Astrocyte (in vitro differentiated cells and primary cell): ENCODE data around the gene IL20. TPM values are rescaled to one million over a fixed set of nuclear protein-coding genes. Genes with fewer than 3 reads are reported as not detected.

Experiments used
- DNase-seq: peaks from one replicate; pipeline ENCODE4 v3.0.0-alpha.2; 2010; ENCODE audit warnings: low read depth
- FAIRE-seq: peaks from 2 replicates; lab custom pipeline; 2011; peaks lifted over from hg19 to GRCh38; lab: Jason Lieb, UNC
- H2AFZ ChIP-seq: 2 replicates; pipeline ENCODE4 v1.6.0; 2012; ENCODE audit warnings: low read depth, low read length, inconsistent platforms
- H3K27ac ChIP-seq: 2 replicates; pipeline ENCODE4 v1.5.1; 2011; ENCODE audit warnings: low read depth, low read length, inconsistent platforms
- H3K27me3 ChIP-seq: 2 replicates; pipeline ENCODE4 v1.6.0; 2011; ENCODE audit warnings: low read length, inconsistent platforms; ENCODE audit not compliant: insufficient read depth
- H3K36me3 ChIP-seq: 2 replicates; pipeline ENCODE4 v1.5.1; 2011; ENCODE audit warnings: low read length, inconsistent platforms; ENCODE audit not compliant: insufficient read depth
- H3K4me1 ChIP-seq: 2 replicates; pipeline ENCODE4 v1.5.1; 2011; ENCODE audit warnings: low read length, inconsistent platforms; ENCODE audit not compliant: insufficient read depth
- H3K4me2 ChIP-seq: 2 replicates; pipeline ENCODE4 v1.6.0; 2012; ENCODE audit warnings: low read length, inconsistent platforms
- H3K4me3 ChIP-seq: 2 replicates; pipeline ENCODE4 v1.5.1; 2011; ENCODE audit warnings: low read depth, mild to moderate bottlenecking, low read length, inconsistent platforms; ENCODE audit not compliant: insufficient read depth
- H3K79me2 ChIP-seq: 2 replicates; pipeline ENCODE4 v1.6.0; 2012; ENCODE audit warnings: mild to moderate bottlenecking, low read length, inconsistent platforms; ENCODE audit not compliant: insufficient read depth
- H3K9ac ChIP-seq: 2 replicates; pipeline ENCODE4 v1.6.0; 2012; ENCODE audit warnings: mild to moderate bottlenecking, low read length, inconsistent platforms
- H3K9me3 ChIP-seq: 2 replicates; pipeline ENCODE4 v1.5.1; 2012; ENCODE audit warnings: low read depth, mild to moderate bottlenecking, low read length, inconsistent platforms; ENCODE audit not compliant: insufficient read depth
- H4K20me1 ChIP-seq: 2 replicates; pipeline ENCODE4 v1.6.0; 2012; ENCODE audit warnings: low read length, inconsistent platforms; ENCODE audit not compliant: insufficient read depth
- H3K27ac Mint-ChIP-seq: one replicate; pipeline ENCODE4 v1.8.0; 2021; ENCODE audit warnings: mild to moderate bottlenecking, mixed read lengths; ENCODE audit not compliant: unreplicated experiment
- H3K27me3 Mint-ChIP-seq: one replicate; pipeline ENCODE4 v1.8.0; 2021; ENCODE audit warnings: low read depth, mixed read lengths; ENCODE audit not compliant: unreplicated experiment
- H3K36me3 Mint-ChIP-seq: one replicate; pipeline ENCODE4 v1.8.0; 2021; ENCODE audit warnings: low read depth, mixed read lengths; ENCODE audit not compliant: unreplicated experiment
- H3K4me1 Mint-ChIP-seq: one replicate; pipeline ENCODE4 v1.8.0; 2021; ENCODE audit warnings: low read depth, mixed read lengths; ENCODE audit not compliant: unreplicated experiment
- H3K4me3 Mint-ChIP-seq: one replicate; pipeline ENCODE4 v1.8.0; 2021; ENCODE audit warnings: mild to moderate bottlenecking, moderate library complexity, mixed read lengths; ENCODE audit not compliant: unreplicated experiment
- H3K9me3 Mint-ChIP-seq: one replicate; pipeline ENCODE4 v1.8.0; 2021; ENCODE audit warnings: mild to moderate bottlenecking, mixed read lengths; ENCODE audit not compliant: unreplicated experiment
- CTCF ChIP-seq: IDR thresholded peaks from 2 replicates; pipeline ENCODE4 v1.5.1; 2011; ENCODE audit warnings: low read depth, mild to moderate bottlenecking, inconsistent platforms, low read length, moderate library complexity; ENCODE audit not compliant: insufficient read depth
- EZH2 ChIP-seq: IDR thresholded peaks from 2 replicates; pipeline ENCODE4 v1.6.1; 2012; ENCODE audit warnings: mild to moderate bottlenecking, low read length, inconsistent platforms; ENCODE audit not compliant: insufficient read depth
- total RNA-seq: library from RNA; stranded (reverse); gene quantifications from 2 replicates; pipeline ENCODE4 v1.2.1, GENCODE V29; 2021

IL20 gene
- total RNA-seq, 1 donor from 2014 or later = not detected

GRCh38 chr1:206867716-206868115 lies 2.3 kb downstream of the IL20 start:
- no peak overlapping the region for H3K27ac ChIP-seq
- no peaks in the 10 kb centered on the region for H3K9me3 ChIP-seq
- Mint-ChIP-seq H3K27me3 (peaks cover 27% of the 10 kb centered on the region), H3K9me3 (peaks cover 4% of the 10 kb centered on the region), H3K4me1 (peaks cover 16% of the 10 kb centered on the region), H3K27ac (no peak overlapping the region), H3K4me3 (no peak overlapping the region), H3K36me3 (no peaks in the 10 kb centered on the region)
- TF ChIP-seq CTCF = no peak
- TF ChIP-seq EZH2 = no peak
- no peak overlapping the region for H3K4me3 ChIP-seq
- no peaks in the 10 kb centered on the region for H3K79me2 ChIP-seq
- H3K36me3 ChIP-seq = no peaks in the 10 kb centered on the region
- H3K27me3 ChIP-seq = peaks cover 20% of the 10 kb centered on the region
- no peak overlapping the region for H3K9ac ChIP-seq
- H3K4me1 ChIP-seq = no peaks in the 10 kb centered on the region
- DNase-seq = no peak
- no peak for FAIRE-seq
- H2AFZ ChIP-seq = no peak overlapping the region
- no peaks in the 10 kb centered on the region for H4K20me1 ChIP-seq
- H3K4me2 ChIP-seq = no peak overlapping the region

- FAIRE-seq (no peak), DNase-seq (no peak)
- Histone ChIP-seq H3K79me2 (no peaks in the 10 kb centered on the region), H3K27me3 (peaks cover 17% of the 10 kb centered on the region), H3K4me1 (no peaks in the 10 kb centered on the region), H3K36me3 (no peaks in the 10 kb centered on the region), H2AFZ (no peak overlapping the region), H3K4me3 (no peak overlapping the region), H4K20me1 (no peaks in the 10 kb centered on the region), H3K4me2 (no peak overlapping the region), H3K9me3 (no peaks in the 10 kb centered on the region), H3K9ac (no peak overlapping the region), H3K27ac (no peak overlapping the region)
- Mint-ChIP-seq H3K27me3 (peaks cover 21% of the 10 kb centered on the region), H3K9me3 (peaks cover 4% of the 10 kb centered on the region), H3K36me3 (no peaks in the 10 kb centered on the region), H3K27ac (no peak overlapping the region), H3K4me1 (peaks cover 16% of the 10 kb centered on the region), H3K4me3 (no peak overlapping the region)
- TF ChIP-seq CTCF (no peak), EZH2 (no peak)
Observed at GRCh38 chr1:206868264-206868663, 2.8 kb downstream of the IL20 start.

DNA sequence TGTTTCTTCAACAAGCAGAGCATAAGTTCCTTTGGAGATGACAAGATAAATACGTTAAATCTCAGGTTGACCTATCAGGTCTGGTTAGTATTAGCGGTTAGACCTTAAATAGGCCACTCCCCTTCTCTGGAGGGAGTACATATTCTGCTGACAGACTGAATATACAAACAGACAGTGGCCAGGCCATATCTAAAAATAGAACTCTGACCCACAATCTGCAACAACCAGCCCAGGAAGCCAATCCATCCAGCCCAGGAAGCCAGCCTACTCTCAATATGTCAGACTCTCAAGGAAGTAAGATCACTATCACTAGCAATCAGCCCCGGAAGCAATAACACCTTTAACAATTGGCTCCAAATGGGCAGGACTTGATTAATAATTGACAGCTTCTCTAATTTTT lies 6.7 kb downstream of the IL20 start:
- Histone ChIP-seq H3K9ac (no peak overlapping the region), H3K27me3 (peaks cover 13% of the 10 kb centered on the region), H2AFZ (no peak overlapping the region), H3K9me3 (no peaks in the 10 kb centered on the region), H3K27ac (no peak overlapping the region), H3K4me3 (no peak overlapping the region), H3K4me2 (no peak overlapping the region), H3K79me2 (no peaks in the 10 kb centered on the region), H3K36me3 (no peaks in the 10 kb centered on the region), H4K20me1 (no peaks in the 10 kb centered on the region), H3K4me1 (no peaks in the 10 kb centered on the region)
- Mint-ChIP-seq H3K4me3 (no peak overlapping the region), H3K9me3 (peaks cover 4% of the 10 kb centered on the region), H3K27me3 (peaks cover 16% of the 10 kb centered on the region), H3K36me3 (no peaks in the 10 kb centered on the region), H3K4me1 (peaks cover 9% of the 10 kb centered on the region), H3K27ac (no peak overlapping the region)
- no peak for FAIRE-seq
- DNase-seq = no peak
- no peak for TF ChIP-seq EZH2
- TF ChIP-seq CTCF = no peak
